AG08395 (cell line): Measurements from ENCODE around the gene MRTFA.
"Not testable (repeated sequence)": the region's sequence is repeated elsewhere in the genome, so short reads cannot be mapped to it uniquely, and the experiment has no call there.

Experiments used
- DNase-seq: peaks from one replicate; pipeline ENCODE4 v3.0.0; 2012; ENCODE audit warnings: mixed read lengths, low spot score

The MRTFA gene

DNA sequence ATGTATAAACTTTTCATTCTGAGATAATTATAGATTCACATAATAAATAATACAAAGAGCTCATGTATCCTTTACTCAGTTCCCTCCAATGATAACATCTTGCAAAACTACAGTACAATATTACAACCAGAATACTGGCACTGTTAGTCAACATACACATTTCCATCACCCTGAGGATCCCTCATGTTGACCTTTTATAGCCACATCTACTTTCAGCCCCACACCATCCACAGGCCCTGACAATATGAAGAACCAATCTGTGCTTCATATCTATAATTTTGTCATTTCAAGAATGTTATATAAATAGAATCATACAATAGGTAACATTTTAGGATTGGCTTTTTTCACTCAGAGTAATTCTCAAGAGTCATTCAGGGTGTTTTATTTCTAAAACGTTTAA is 115.5 kb downstream of the MRTFA start:
- no peak for DNase-seq

- no peak for DNase-seq
These were observed 116.0 kb downstream of the MRTFA start for GRCh38 chr22:40520562-40520961.

GRCh38 chr22:40519948-40520331 is 116.6 kb downstream of the MRTFA start:
- no peak for DNase-seq

DNA sequence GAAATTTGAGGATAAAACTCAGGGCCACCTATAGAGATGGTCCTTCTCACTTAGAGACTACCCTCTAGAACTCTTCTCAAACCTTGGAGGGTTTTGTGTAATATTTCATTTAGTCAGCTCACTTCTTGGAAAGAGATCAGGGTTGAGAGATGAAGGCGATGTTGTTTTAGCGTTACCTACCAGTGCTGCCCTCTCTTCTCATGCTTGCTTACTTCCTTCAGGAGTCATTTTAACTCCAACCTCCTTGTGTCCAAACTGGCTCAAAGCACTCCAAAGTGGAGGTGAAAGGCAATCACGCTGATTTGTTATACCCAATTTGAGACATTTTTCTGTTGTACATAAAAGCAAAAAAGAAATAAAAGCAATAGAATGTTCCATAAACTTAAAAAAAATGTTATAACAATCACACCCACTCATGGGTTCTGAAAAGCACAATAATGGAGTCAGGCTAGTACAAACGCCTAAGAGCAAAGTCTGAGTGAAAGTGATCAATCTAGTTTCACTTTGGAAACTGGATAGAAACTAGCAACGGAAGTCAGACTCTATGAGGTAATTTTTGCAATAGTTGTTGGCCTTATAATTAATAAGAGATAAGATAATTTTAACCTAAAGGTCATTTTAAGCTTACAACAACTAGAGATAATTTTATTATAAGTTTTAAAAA is 117.1 kb downstream of the MRTFA start:
- no peak for DNase-seq

DNA sequence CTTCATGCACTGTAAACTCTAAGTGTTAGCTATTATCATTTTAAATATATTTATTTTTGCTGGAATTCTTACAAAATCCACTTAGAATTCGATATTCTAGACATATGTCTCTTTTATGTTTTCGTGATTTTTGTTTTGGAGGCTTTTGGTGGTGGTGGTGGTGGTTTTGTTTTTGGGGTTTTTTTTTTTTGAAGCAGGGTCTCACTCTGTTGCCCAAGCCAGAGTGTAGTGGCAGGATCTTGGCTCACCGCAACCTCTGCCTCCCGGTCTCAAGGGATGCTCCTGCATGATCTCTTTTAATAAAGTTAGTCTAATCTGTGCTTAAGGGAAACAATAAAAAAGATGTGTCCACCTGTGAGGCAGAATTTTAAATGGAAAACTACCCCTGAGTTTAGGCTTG is 117.7 kb downstream of the MRTFA start:
- no peak for DNase-seq

DNA sequence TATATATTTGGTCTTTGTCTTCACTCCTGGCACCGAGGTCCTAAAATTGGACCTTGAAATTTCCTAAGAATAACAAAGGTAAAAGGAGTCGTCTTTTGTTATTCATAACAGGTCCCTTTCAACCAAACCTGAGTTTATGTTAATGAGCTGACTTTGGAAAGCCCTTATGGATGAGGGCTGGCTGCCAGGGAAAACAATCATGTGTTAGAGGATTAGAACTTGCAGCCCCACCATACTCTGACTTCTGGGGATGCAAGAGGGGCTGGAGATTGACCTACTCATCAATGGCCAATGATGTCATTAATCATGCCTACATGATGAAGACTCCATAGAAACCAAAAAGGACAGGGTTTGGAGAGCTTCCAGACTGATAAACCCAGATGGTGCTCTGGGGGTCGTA is 118.9 kb downstream of the MRTFA start:
- DNase-seq = no peak

- no peak for DNase-seq
These were observed 120.1 kb downstream of the MRTFA start for GRCh38 chr22:40516416-40516815.

GRCh38 chr22:40512426-40513136 is 123.9 kb downstream of the MRTFA start:
- DNase-seq = peak; percentile 88

DNA sequence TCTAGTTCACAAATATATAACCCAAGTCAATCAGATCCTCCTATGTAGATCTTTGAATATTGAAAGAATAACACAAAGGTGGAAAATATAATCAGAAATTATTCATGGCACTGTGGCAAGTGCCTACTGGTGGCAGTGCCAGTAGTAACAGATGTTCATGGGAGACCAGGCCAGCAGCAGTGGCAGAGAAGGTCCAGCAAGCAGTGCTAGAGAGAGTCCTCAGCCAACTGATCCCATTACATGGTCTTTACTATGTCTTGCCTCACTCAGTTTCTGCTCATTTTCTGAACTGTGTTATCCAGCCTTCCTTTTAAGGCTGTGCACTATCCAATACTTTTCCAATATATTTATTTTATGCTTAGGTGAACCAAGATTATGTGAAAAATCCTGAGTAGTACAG is 124.9 kb downstream of the MRTFA start:
- no peak for DNase-seq

- no peak for DNase-seq
These were observed 125.7 kb downstream of the MRTFA start for GRCh38 chr22:40510631-40511364.

DNA sequence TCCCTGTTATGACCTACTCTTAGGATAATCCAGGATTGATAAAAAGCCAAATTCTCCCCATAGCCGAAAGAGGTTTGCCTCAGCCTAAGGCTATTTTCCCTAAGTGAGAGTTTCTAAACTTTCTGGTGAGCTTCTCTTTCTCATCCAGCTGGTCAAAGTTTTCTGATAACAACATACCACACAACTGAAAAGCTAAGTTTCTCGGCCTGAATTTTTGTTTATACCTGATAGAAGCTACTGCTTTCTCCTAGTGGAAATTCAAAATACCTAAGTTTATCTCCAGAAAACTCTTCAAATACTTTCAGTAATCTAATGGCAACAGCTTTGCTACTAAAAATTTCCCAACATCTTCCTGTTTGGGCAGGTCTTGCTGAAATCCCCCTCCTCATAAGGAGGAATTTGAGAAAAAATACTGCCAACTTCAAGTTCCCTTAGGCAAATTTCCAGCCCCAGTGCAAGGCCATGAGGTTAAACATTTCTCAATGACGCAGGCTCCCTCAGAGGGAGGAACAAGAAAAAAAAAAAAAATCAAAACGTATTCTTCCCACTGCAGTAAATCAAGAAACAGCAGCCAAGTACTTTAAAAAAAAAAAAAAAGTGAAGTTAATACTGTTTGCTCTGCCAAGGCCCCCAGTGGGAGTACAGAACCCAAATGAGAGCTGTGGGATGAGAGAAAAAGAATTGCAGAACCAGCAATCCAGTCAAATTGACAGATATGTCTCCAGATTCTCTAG is 127.0 kb downstream of the MRTFA start:
- DNase-seq = peak; percentile 57

DNA sequence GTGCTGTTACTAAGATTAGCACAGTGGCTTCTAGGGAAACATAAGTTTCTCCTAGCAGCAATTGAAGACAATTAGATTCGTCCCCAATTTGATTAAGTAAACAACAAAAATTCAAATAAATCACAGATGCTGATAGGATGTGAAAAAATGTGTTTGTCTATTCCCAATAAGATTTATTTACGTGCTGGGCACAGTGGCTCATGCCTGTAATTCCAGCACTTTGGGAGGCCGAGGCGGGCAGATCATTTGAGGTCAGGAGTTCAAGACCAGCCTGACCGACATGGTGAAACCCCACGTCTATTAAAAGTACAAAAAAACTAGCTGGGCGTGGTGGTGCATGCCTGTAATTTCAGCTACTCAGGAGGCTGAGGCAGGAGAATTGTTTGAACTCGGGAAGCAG is 128.5 kb downstream of the MRTFA start:
- not testable (repeated sequence) for DNase-seq

DNA sequence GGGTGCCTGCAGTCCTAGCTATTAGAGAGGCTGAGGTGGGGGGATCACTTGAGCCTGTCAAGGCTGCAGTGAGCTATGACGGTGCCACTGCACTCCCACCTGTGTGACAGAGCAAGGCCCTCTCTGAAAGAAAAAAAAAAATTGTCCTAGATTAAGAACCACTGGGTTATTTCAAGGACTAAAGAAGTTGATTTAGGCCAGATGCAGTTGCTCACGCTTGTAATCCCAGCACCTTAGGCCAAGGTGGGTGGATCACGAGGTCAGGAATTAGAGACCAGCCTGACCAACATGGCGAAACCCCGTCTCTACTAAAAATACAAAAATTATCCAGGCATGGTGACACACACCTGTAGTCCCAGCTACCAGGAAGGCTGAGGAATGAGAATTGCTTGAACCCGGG is 129.0 kb downstream of the MRTFA start:
- no peak for DNase-seq

DNA sequence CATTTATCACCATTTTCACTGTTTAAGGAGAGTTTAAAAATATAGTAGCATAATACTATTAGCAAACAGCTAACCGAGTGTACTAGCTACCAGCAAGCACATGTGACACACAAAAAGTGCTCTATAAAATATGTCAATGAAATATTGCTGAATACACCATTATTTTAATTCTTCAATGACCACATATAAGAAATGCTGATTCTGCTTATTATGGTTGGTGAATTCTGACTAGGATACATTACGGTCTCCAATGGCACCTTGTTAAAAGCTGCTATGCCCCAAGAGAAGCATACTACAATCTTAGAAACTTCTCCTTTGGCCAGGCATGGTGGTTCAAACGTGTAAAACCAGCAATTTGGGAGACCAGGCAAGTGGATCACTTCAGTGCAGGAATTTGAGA is 129.8 kb downstream of the MRTFA start:
- no peak for DNase-seq

GRCh38 chr22:40504285-40505249 is 132.0 kb downstream of the MRTFA start:
- DNase-seq = no peak

GRCh38 chr22:40502919-40503318 is 133.6 kb downstream of the MRTFA start:
- DNase-seq = no peak

- DNase-seq = not testable (repeated sequence)
These were observed 136.1 kb downstream of the MRTFA start for GRCh38 chr22:40500465-40500786.

DNA sequence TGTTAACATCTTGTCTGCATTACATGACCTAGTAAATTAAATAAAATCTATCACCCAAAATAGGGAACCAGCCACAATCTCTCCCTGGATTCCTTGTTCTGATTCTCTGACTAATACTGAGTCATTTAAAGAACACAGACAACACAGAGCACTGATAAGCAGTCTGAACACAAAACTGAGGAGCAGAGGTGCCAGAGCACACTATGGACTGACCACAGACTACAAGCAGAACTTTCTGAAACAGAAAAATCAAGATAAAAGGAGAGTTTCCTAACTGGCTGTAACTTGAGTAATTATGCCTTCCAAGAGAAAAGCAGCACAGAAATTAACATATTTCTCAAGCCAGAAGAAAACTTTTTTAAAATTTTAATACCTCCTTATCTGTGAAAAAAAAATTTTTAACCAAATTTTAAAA is 137.3 kb downstream of the MRTFA start:
- peak; percentile 90 for DNase-seq

- peak; percentile 82 for DNase-seq
These were observed 137.9 kb downstream of the MRTFA start for GRCh38 chr22:40498420-40499208.

GRCh38 chr22:40493441-40493840 is 143.1 kb downstream of the MRTFA start:
- no peak for DNase-seq
